GM18907 (cell line): Measurements from ENCODE around the gene ANKS1B.
"Not testable (repeated sequence)": the region's sequence is repeated elsewhere in the genome, so short reads cannot be mapped to it uniquely, and the experiment has no call there.

Source experiments
- ATAC-seq: cut with Tn5 transposase; IDR thresholded peaks from one replicate; pipeline ENCODE4 v1.9.1; 2021; ENCODE audit warnings: mild to moderate bottlenecking, moderate library complexity; ENCODE audit not compliant: unreplicated experiment

Gene ANKS1B

DNA sequence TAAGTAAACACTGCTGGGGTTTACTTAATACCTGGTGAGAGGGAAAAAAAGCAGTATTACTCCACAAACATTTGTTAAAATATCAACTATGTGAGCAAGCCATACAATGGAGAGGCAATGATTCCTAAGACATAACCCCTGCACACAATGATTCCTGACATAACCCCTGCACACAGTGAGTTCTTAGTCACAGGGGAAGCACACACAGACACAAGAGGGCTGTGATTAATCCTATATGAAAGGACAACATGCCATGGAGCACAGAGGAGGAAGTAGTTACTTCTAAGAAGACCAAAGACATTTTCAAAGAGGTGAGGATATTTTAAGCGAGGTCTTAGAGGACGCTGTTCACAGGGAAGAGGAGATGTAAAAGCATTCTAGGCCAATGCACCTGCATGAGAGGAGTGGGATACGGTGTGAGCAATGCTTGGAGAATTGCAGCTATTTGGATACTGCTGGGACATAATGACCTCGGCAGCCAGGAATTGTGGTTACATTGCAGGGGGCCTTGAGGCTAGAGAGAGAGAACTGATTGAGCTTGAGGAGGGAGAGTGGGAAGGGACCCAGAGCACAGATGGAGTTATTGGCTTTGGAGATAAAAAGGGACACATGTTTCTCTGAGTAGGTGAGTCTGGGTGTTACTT, 1127.7 kb downstream of the ANKS1B start:
- ATAC-seq = no peak

DNA sequence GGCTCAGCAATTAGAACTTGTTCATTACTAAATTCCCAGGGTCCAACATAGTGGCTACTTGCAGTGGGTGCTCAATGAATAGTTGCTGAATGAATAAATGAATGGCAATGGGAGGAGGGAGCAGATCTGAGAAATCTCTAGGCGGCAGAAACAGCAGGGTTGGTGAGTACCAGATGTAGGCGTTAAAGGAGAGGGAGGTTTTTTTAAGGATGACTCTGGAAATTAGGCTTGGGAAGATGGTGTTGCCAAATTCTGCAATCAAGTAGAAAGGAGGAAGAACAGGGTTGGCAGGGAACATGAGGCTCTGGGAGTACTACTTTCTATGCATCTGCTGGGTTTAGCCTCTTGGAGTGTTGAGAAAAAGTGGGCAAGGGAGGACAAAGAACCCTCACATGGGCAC, 1132.6 kb downstream of the ANKS1B start:
- ATAC-seq = no peak

GRCh38 chr12:98847242-98847641, 1137.5 kb downstream of the ANKS1B start:
- ATAC-seq = no peak

- ATAC-seq = no peak
Observed at GRCh38 chr12:98845957-98846356, 1138.8 kb downstream of the ANKS1B start.

DNA sequence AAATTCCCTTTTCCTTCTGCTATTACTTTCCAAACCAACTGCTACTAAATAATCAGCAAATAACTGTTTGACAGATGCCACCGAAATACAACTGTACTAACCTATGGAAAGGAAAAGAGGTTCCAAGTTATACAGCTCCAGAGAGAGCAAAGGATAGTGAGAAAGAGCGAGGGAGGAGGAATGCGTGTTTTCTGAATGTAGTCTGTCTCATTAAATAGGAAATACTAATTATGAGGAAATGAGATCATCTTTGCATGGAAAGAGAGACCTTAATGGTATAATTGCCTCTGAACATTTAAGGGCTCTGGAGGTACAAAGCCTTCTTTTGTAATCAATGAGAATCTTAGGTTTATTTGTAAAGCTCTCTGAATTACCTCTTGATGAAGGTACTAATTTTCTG, 1144.4 kb downstream of the ANKS1B start:
- no peak for ATAC-seq

DNA sequence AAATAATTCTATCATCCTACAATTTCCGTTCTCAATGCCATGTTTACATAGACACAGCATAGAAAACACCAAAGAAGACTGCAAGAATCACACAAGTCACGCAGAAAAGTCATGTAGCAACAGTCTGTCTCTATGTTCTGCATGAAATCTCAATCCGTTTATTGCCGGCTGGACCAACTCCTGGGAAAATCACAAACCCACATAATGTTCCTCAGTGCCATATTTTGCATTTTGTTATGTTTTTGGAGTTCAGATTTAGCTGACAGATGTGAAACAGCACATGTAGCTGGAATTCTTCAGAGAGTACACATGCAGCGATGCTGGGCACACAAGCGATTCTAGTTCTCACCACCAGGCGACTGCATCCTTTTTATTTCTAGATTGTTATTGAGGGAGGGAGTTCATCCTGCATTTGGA, 1146.5 kb downstream of the ANKS1B start:
- no peak for ATAC-seq

DNA sequence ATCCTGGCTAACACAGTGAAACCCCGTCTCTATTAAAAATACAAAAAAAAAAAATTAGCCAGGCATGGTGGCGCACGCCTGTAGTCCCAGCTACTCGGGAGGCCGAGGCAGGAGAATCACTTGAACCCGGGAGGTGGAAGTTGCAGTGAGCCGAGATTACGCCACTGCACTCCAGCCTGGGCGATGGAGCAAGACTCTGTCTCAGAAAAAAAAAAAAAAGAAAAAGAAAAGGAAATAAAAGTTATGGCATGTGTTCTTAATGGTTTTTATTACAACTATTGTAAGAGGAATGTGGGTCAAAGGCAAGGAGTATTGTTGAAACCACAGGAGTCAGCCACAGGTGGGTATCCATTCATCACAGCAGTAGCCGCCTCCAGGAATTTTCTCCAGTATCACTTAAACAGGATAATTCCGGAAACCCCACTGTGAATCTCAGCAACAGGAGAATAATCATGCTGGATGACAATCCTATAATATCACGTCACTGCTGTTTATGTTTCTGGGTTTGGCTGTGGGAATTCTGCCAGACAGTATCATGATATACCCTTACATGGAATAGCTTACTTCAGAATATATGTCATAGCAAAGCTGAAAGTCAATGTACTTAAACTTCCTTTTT, 1147.5 kb downstream of the ANKS1B start:
- not testable (repeated sequence) for ATAC-seq

DNA sequence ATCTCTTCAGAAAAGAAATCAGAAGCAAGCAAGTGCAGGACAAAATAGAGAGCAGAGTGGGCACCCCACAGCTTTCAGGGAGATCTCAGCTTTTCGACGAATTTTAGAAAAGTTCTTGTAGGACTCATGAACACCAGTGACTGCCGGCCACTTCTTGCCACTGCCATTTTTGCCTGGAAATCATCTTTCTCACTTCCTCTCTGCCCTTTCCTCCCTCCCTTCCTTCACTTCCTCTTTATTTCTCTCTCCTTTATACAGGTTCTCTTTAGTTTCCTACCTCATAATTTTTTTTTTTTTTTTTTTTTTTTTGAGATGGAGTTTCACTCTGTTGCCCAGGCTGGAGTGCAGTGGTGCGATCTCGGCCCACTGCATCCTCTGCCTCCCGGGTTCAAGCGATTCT, 1154.1 kb downstream of the ANKS1B start:
- ATAC-seq = no peak

DNA sequence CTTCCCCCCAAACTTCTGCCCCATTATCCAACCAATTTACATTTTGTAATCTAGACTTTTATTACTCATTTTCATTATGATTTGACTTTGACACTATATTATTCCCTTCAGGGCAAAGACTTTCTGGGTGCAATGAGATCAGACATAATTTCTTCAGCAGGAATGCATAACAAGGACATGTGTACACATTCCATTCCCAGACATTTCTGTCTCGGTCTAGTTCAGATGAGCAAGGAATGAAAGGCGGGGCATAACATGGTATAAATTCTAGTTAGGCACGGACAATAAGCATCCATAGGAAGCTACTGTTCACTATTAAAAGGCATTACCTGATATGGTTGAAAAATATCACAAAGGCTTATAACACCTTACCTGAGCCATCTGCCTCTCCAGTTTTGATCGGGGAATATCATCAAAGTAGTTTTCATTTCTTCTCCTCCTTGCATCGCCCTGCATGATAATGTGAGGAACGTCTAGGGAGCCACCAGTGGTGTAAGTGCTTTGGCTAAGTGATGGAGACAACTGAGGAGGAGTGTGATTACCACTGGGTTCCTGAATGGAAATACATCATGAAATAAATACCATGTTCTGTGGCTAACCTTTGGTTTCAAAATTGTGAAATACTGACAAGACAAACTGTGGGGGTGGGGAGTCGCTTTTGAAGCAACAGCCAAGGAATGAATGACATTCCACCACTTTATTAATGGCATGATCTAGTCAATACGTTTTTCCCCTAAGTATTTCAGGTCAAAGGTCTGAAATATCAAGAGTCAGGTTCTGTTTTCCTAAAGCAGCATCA, 1155.7 kb downstream of the ANKS1B start:
- no peak for ATAC-seq

DNA sequence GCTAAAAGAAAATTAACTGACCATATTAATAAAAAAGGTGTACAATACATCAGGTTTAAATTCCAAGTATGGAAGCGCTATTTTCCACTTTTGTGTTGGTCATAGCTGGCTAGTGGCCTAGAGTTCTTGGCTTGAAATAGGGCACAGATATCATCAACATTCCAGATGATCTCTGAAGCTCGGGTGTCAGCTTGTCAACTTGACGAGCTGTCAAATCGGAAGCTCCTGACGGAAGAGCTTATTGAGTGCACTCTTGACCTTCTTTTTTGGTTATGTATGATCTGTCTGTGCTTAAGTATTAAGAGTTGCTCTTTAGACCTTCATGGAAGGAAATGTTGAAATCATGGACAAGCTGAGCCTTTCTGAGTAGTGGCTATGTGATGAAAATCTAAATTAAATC, 1161.7 kb downstream of the ANKS1B start:
- ATAC-seq = no peak

- no peak for ATAC-seq
Observed at GRCh38 chr12:98821866-98822265, 1162.9 kb downstream of the ANKS1B start.

GRCh38 chr12:98821232-98821631, 1163.5 kb downstream of the ANKS1B start:
- no peak for ATAC-seq

GRCh38 chr12:98819821-98820404, 1164.8 kb downstream of the ANKS1B start:
- no peak for ATAC-seq

DNA sequence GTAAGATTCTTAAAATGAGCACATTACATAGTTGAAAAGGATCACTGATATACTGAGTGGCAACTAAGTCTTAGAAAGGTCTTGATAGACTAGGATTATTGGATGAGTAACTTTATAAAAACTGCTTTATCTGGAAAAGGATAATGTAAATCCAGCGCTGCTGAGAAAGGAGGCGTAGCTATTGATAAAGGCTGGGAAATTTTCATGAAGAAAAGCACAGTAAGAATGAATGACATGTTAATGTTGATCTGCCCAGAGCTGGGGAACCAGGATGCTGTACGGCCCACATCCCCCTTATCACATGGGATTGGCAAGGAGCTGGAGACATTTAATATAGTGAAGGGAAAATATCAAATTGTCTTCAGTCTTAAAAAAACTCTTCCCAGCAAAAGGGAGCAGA, 1165.7 kb downstream of the ANKS1B start:
- no peak for ATAC-seq

DNA sequence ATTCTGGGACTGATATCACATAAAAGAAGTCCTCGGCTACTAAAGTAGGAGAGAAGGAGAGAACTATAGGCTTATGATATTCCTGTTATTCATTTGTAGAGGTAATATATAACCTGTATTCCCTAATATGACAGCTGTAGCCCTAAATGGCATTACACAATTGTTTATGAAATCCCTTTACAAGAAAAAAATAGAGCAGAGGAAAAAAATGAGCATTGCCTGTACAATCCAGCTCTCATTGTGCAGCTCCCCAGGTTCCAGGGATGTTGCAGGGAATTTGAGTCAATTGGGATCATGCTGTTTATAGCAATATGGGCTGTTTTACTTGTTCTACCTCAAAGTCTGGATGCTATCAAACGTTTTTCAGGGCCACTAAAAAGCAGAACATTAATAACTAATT, 1166.5 kb downstream of the ANKS1B start:
- ATAC-seq = no peak

DNA sequence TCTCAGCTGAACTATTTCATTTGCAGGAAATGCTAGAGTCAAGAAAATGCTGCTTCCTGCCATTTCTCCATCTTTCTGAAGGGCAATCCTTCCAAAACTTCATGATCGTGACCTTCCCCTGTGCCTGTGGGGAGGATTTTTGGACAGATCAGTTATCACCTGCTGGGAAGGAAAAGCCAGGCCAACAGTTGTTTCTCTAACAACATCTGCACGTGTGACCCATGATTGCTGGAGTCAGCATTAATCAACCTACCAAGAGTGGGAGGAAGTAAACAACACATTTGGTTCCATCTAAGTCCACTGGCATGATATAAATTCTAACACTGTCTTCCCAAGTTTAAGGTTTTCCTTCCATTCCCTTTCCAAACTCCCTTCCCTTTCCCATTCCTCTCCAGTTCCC, 1167.0 kb downstream of the ANKS1B start:
- no peak for ATAC-seq

DNA sequence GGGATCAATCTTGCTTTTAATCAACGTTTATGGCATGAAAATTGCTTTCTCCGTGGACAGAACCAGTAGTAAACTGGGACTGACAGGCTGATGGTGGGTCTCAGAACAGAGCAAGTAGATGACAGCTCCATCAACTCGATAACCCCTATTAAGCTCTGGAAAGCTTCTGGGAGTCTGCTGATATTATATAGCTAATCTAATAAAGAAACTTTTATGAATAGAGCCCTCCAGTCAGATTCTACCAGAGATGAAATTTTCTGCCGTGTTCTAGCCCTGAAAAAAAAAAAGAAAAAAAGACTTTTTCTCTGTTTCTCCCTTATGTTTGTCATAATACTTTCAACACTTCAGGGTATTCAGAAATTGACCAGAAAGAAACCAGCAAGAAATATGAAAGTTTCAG, 1168.0 kb downstream of the ANKS1B start:
- ATAC-seq = no peak

DNA sequence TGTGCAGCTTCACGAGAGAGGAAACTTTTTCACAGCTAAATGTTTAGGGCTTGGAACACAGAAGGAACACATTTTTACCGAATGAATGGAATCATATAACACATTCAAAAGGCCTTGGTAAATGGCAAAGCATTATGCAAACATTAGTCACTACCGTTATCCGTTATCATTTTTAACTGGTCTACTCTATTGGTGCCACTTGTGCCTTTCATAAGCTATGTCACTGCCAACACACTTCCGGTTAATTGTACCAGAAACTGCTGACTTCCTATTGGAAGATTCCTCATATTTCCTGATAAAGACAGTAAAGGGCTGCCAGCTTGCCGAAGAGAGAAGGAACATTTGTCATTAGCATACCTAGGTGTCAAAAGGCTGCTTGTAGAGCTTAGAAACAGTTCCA, 1170.5 kb downstream of the ANKS1B start:
- ATAC-seq = no peak

DNA sequence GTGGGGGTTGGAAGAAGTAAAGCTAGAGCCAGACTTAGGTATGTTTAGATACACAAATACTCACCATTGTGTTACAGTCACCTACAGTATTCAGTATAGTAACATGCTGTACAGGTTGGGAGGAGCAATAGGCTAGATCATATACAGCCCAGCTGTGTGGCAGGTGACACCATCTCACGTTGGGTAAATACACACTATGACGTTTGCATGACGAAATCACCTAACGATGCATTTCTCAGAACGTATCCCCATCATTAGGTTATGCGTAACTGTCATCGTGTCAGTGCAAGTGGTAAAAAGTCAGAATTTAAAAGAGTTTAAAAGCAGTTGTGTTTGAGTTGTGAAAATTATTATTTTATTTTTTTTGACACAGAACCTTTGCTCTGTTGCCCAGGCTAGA, 1172.5 kb downstream of the ANKS1B start:
- ATAC-seq = no peak

GRCh38 chr12:98808243-98808875, 1176.4 kb downstream of the ANKS1B start:
- ATAC-seq = no peak

DNA sequence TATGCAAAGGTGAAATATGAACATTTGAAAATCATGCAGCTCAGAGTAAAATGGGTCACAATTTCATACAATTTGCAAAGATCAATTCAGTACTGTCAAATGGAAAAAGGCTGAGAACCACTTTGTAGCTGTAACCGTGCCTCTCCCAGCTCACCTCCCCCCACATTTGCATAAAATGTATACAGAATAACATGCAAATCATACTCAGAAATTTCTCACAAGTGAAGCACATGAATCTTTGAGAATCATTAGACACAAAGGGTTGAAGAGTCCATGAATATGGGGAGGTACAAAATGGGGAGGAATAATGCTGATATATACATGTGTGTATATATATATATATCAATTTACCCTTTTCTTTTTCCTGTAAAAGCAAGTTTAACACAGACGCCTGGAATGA, 1177.5 kb downstream of the ANKS1B start:
- no peak for ATAC-seq
